B cell (primary cell): ENCODE measurements around the gene GK2. TPM values are rescaled to one million over a fixed set of nuclear protein-coding genes. Genes with fewer than 3 reads are reported as not detected.

ENCODE experiments used
- ATAC-seq: fragments of 200-7000 bp; cut with Tn5 transposase; one replicate; pipeline ENCODE4 v1.10.0; 2021; ENCODE audit warnings: low read depth, mild to moderate bottlenecking, moderate number of reproducible peaks, moderate library complexity
- CTCF ChIA-PET: fragments of 350-600 bp; sonication (Branson Sonifier 250); formaldehyde crosslinking; loops from one replicate; lab custom pipeline; 2021; ENCODE audit warnings: antibody characterized with exemption, inconsistent platforms; lab: Charles Lee
- POLR2A ChIA-PET: fragments of 350-600 bp; sonication (Branson Sonifier 250); formaldehyde crosslinking; loops from one replicate; lab custom pipeline; 2021; ENCODE audit warnings: antibody characterized with exemption; lab: Charles Lee
- DNase-seq: peaks from one replicate; pipeline ENCODE4 v3.0.0; 2013
- H2AFZ ChIP-seq: 2 replicates; pipeline ENCODE4 v1.6.1; 2012; ENCODE audit warnings: mild to moderate bottlenecking, low read depth, low read length; ENCODE audit not compliant: insufficient read depth, poor library complexity, severe bottlenecking
- H3K27ac ChIP-seq, 2 donors: 1 replicate in 1 of 2; 2 replicates in 1 of 2; pipeline ENCODE4 v1.5.1; 2012 to 2013; ENCODE audit warnings: low read length in 2 of 2, mild to moderate bottlenecking in 2 of 2, moderate library complexity in 1 of 2
- H3K27me3 ChIP-seq, 4 experiments: fragments of 200-600 bp in 1 of 4; sonication (generic) in 1 of 4; replicated peaks in 1 of 4; 1 replicate in 2 of 4; 2 replicates in 2 of 4; pipeline versions ENCODE4 v1.6.1 to v1.7.0; 2013 to 2016; ENCODE audit warnings: low read length in 3 of 4, mild to moderate bottlenecking in 2 of 4, mixed read lengths in 1 of 4, moderate library complexity in 1 of 4; ENCODE audit not compliant: insufficient read depth in 4 of 4, control insufficient read depth in 3 of 4; ENCODE audit errors: control extremely low read depth in 1 of 4
- H3K36me3 ChIP-seq, 2 experiments: replicated peaks in 1 of 2; 1 replicate in 1 of 2; 2 replicates in 1 of 2; pipeline versions ENCODE4 v1.6.1 to v1.7.1; 2013; ENCODE audit warnings: low read length in 1 of 2; ENCODE audit not compliant: insufficient read depth in 2 of 2, control insufficient read depth in 1 of 2; ENCODE audit errors: control extremely low read depth in 1 of 2, extremely low read depth in 1 of 2
- H3K4me1 ChIP-seq, 2 donors: fragments of 200-600 bp in 1 of 2; sonication (generic) in 1 of 2; 1 replicate in 1 of 2; 2 replicates in 1 of 2; pipeline versions ENCODE4 v1.5.1 to v1.6.1; 2013 to 2017; ENCODE audit warnings: low read length in 2 of 2; ENCODE audit not compliant: control insufficient read depth in 2 of 2, insufficient read depth in 2 of 2
- H3K4me2 ChIP-seq: replicated peaks from 2 replicates; pipeline ENCODE3; 2012; ENCODE audit warnings: mild to moderate bottlenecking, low read depth, low read length; ENCODE audit not compliant: poor library complexity, severe bottlenecking
- H3K4me3 ChIP-seq, 5 experiments: fragments of 200-600 bp in 1 of 5; sonication (generic) in 1 of 5; 1 replicate in 3 of 5; 2 replicates in 2 of 5; pipeline versions ENCODE4 v1.5.1 to v1.7.0; 2011 to 2016; ENCODE audit warnings: low read length in 4 of 5, mild to moderate bottlenecking in 4 of 5, low read depth in 2 of 5, control low read depth in 1 of 5, moderate library complexity in 1 of 5; ENCODE audit not compliant: insufficient read depth in 1 of 5; ENCODE audit errors: control extremely low read depth in 1 of 5, extremely low read depth in 1 of 5
- H3K79me2 ChIP-seq: fragments of 200-600 bp; sonication (generic); one replicate; pipeline ENCODE4 v1.6.0; 2016; ENCODE audit warnings: low read length; ENCODE audit not compliant: control insufficient read depth, insufficient read depth
- H3K9ac ChIP-seq: fragments of 200-600 bp; sonication (generic); 2 replicates; pipeline ENCODE4 v1.6.1; 2017; ENCODE audit warnings: mild to moderate bottlenecking, low read length, moderate library complexity
- H3K9me3 ChIP-seq, 3 donors: one replicate each; pipeline versions ENCODE4 v1.6.1 to v1.7.1; 2013; ENCODE audit warnings: low read length in 2 of 3; ENCODE audit not compliant: control insufficient read depth in 2 of 3, insufficient read depth in 1 of 3; ENCODE audit errors: control extremely low read depth in 1 of 3
- H4K20me1 ChIP-seq: 2 replicates; pipeline ENCODE4 v1.6.0; 2012; ENCODE audit warnings: mild to moderate bottlenecking, low read length; ENCODE audit not compliant: insufficient read depth, control insufficient read depth, poor library complexity, severe bottlenecking
- H3K27ac Mint-ChIP-seq: one replicate; pipeline ENCODE4 v1.8.0; 2021; ENCODE audit warnings: mixed read lengths
- H3K27me3 Mint-ChIP-seq: one replicate; pipeline ENCODE4 v1.8.0; 2021; ENCODE audit warnings: mixed read lengths
- H3K4me1 Mint-ChIP-seq: one replicate; pipeline ENCODE4 v1.8.0; 2021; ENCODE audit warnings: mixed read lengths
- H3K4me3 Mint-ChIP-seq: one replicate; pipeline ENCODE4 v1.8.0; 2021; ENCODE audit warnings: mixed read lengths
- H3K9me3 Mint-ChIP-seq: one replicate; pipeline ENCODE4 v1.8.0; 2022; ENCODE audit warnings: mixed read lengths; ENCODE audit not compliant: insufficient read depth
- EZH2 ChIP-seq: IDR thresholded peaks from 2 replicates; pipeline ENCODE4 v1.6.1; 2012; ENCODE audit warnings: borderline replicate concordance, low read depth, mild to moderate bottlenecking, moderate library complexity, low read length; ENCODE audit not compliant: insufficient read depth, poor library complexity, severe bottlenecking
- WGBS: methylation state at CpG from one replicate; pipeline ENCODE4 v1.1.5; 2013; ENCODE audit warnings: missing lambda C conversion rate; ENCODE audit not compliant: insufficient coverage; 5-methylcytosine and 5-hydroxymethylcytosine counted together
- intact Hi-C: fragments of 100-400 bp; cut with micrococcal nuclease; formaldehyde crosslinking; loops from one replicate; pipeline ENCODE4 v1.10.0; 2022
- polyA plus RNA-seq: library from polyadenylated mRNA; depleted of rRNA; stranded (reverse); fragments of >200 nt; gene quantifications from 2 replicates; pipeline ENCODE4 v1.2.3, GENCODE V29; 2012
- total RNA-seq, 2 donors: library from RNA; stranded (reverse); fragments of 120-200 nt in 1 of 2; gene quantifications; 1 replicate in 1 of 2; 2 replicates in 1 of 2; pipeline versions ENCODE4 v1.2.3 to v1.2.4, GENCODE V29; 2013 to 2022
- TF ChIP-seq, protein P1 (sequence below): fragments of 200-600 bp; IDR thresholded peaks from one replicate; pipeline ENCODE4 v1.8.0; 2022; ENCODE audit warnings: antibody characterized with exemption, mild to moderate bottlenecking

GK2 gene
- total and polyA plus RNA-seq, 2 donors (not counting 1 experiment from before 2014, with no cell fraction given) = not detected

DNA sequence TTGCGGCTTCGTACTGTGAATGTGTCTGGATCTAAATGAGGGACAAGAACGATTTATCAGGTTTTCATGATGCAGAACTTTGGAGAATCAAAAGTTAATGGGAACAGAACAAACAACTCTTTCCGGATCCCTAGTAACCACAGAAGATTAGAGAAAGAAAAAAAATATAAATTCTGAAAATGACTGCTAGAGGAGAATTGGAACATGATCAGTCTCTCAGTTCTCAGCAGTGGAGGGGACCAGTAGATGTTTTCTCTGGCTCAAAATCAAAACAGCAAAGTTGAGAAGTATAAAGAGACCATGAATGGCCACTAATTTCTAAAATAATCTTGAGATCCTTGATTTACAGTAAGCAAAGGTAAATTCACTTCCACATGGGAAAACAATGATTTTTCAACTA lies 38.1 kb upstream of the GK2 start:
- intact Hi-C loops = no loop called here
- ATAC-seq (no peak), DNase-seq (no peak)
- no peaks in the 10 kb centered on the region for H4K20me1 ChIP-seq
- CTCF ChIA-PET = no interaction called here
- no peak overlapping the region for H3K9ac ChIP-seq
- no peak overlapping the region for H3K4me3 Mint-ChIP-seq
- POLR2A ChIA-PET = no interaction called here
- no peaks in the 10 kb centered on the region for H3K36me3 ChIP-seq
- no peak overlapping the region for H3K4me3 ChIP-seq
- no peaks in the 10 kb centered on the region for H3K9me3 ChIP-seq
- no peak for TF ChIP-seq EZH2
- TF ChIP-seq, protein P1, sequence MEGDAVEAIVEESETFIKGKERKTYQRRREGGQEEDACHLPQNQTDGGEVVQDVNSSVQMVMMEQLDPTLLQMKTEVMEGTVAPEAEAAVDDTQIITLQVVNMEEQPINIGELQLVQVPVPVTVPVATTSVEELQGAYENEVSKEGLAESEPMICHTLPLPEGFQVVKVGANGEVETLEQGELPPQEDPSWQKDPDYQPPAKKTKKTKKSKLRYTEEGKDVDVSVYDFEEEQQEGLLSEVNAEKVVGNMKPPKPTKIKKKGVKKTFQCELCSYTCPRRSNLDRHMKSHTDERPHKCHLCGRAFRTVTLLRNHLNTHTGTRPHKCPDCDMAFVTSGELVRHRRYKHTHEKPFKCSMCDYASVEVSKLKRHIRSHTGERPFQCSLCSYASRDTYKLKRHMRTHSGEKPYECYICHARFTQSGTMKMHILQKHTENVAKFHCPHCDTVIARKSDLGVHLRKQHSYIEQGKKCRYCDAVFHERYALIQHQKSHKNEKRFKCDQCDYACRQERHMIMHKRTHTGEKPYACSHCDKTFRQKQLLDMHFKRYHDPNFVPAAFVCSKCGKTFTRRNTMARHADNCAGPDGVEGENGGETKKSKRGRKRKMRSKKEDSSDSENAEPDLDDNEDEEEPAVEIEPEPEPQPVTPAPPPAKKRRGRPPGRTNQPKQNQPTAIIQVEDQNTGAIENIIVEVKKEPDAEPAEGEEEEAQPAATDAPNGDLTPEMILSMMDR = no peak
- H3K4me2 ChIP-seq = no peak overlapping the region
- no peak overlapping the region for H3K27ac Mint-ChIP-seq
- no peaks in the 10 kb centered on the region for H3K27me3 ChIP-seq
- H3K79me2 ChIP-seq = no peaks in the 10 kb centered on the region
- no peaks in the 10 kb centered on the region for H3K27me3 Mint-ChIP-seq
- no peak overlapping the region for H2AFZ ChIP-seq
- H3K4me1 Mint-ChIP-seq = no peaks in the 10 kb centered on the region
- no peak overlapping the region for H3K27ac ChIP-seq
- WGBS = 96% methylated on average over 4 of the region's 4 CpGs
- H3K4me1 ChIP-seq = no peaks in the 10 kb centered on the region
- no peaks in the 10 kb centered on the region for H3K9me3 Mint-ChIP-seq

- ChIA-PET POLR2A (no interaction called here), CTCF (no interaction called here)
- H3K9ac ChIP-seq = no peak overlapping the region
- intact Hi-C loops = no loop called here
- H3K4me2 ChIP-seq = no peak overlapping the region
- H3K27ac ChIP-seq = no peak overlapping the region
- no peaks in the 10 kb centered on the region for H3K4me1 ChIP-seq
- no peaks in the 10 kb centered on the region for H3K9me3 ChIP-seq
- H3K27ac Mint-ChIP-seq = no peak overlapping the region
- no peak overlapping the region for H3K4me3 ChIP-seq
- TF ChIP-seq, protein P1 = no peak
- no peak for TF ChIP-seq EZH2
- H3K36me3 ChIP-seq = no peaks in the 10 kb centered on the region
- ATAC-seq (no peak), DNase-seq (no peak)
- no peaks in the 10 kb centered on the region for H4K20me1 ChIP-seq
- H3K4me3 Mint-ChIP-seq = no peak overlapping the region
- no peaks in the 10 kb centered on the region for H3K9me3 Mint-ChIP-seq
- H3K27me3 ChIP-seq = no peaks in the 10 kb centered on the region
- H2AFZ ChIP-seq = no peak overlapping the region
- H3K27me3 Mint-ChIP-seq = no peaks in the 10 kb centered on the region
- 96% methylated on average over 3 of the region's 5 CpGs for WGBS
- no peaks in the 10 kb centered on the region for H3K79me2 ChIP-seq
- H3K4me1 Mint-ChIP-seq = no peaks in the 10 kb centered on the region
These were observed 37.3 kb upstream of the GK2 start for GRCh38 chr4:79445371-79445781.
